ENCODE data around the gene DNAH14.
"Not testable (repeated sequence)": the region's sequence is repeated elsewhere in the genome, so short reads cannot be mapped to it uniquely, and the experiment has no call there.

Gene DNAH14

DNA sequence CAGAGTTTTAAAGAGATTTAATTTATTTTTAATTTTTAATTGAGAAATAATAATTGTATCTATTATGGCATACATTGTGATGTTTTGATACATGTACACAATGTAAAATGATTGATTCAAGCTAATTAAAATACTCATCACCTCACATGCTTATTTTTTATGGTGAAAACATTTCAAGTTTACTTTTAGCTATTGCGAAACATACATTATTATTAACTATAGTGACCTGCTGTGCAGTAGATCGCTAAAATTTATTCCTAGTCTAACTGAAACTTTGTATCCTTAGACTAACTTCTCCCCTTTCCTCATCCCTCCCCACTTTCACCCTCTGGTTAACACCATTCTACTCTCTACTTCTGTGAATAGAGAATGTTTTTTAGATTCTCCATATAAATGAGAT, 191.6 kb downstream of the DNAH14 start:
- ChIA-PET CTCF (no interaction called here), POLR2A (no interaction called here)
- TF ChIP-seq, protein P1, sequence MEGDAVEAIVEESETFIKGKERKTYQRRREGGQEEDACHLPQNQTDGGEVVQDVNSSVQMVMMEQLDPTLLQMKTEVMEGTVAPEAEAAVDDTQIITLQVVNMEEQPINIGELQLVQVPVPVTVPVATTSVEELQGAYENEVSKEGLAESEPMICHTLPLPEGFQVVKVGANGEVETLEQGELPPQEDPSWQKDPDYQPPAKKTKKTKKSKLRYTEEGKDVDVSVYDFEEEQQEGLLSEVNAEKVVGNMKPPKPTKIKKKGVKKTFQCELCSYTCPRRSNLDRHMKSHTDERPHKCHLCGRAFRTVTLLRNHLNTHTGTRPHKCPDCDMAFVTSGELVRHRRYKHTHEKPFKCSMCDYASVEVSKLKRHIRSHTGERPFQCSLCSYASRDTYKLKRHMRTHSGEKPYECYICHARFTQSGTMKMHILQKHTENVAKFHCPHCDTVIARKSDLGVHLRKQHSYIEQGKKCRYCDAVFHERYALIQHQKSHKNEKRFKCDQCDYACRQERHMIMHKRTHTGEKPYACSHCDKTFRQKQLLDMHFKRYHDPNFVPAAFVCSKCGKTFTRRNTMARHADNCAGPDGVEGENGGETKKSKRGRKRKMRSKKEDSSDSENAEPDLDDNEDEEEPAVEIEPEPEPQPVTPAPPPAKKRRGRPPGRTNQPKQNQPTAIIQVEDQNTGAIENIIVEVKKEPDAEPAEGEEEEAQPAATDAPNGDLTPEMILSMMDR (IDR thresholded peaks at IDR 0.05; ENCODE audit: control extremely low read depth, extremely low read depth, low read depth, missing control alignments), result no peak
- DNase-seq (ENCODE audit: extremely low spot score), result no peak

DNA sequence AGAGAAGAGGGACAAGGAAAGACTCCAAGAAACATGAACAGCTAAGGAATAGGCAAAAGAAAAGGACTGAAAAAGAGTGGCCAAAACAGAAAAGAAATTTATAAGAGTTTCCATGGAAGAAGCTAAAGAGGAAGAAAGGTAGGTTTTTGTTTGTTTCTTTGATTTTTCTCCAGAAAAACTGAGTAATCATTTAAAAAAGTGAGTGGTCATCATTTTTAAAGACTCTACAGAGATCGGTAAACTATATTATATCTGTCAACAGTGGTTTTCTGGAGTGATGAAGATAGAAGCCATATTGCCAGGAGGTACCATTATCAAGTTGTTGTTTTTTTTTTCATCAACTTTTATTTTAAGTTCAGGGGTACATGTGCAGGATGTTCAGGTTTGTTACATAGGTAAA, 202.4 kb downstream of the DNAH14 start:
- ChIA-PET POLR2A (no interaction called here), CTCF (no interaction called here)
- TF ChIP-seq, protein P1 (IDR thresholded peaks at IDR 0.05; ENCODE audit: control extremely low read depth, extremely low read depth, low read depth, missing control alignments), result no peak
- no peak for DNase-seq (ENCODE audit: extremely low spot score)

DNA sequence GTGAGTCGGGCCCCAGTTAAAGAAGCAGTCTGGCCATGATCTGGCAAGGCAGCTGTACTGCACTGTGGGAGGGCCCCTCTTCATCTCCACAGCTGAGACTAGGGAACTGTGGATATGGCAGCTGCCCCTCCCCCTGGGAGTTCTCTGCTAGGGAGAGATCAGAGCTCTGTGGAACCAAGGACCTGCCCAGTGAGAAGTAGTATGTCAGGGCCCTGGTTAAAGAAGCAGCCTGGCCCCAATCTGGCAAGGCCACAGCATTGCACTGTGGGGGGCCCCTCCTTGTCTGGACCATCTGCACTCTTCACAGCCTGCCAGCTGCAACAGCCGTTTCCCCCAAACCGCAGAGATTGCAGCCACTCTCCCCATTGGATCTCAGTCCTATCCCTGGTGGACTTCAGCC, 208.5 kb downstream of the DNAH14 start:
- POLR2A ChIA-PET, result no interaction called here
- CTCF ChIA-PET, result no interaction called here
- TF ChIP-seq, protein P1 (IDR thresholded peaks at IDR 0.05; ENCODE audit: control extremely low read depth, extremely low read depth, low read depth, missing control alignments), result no peak
- no peak for DNase-seq (ENCODE audit: extremely low spot score)

DNA sequence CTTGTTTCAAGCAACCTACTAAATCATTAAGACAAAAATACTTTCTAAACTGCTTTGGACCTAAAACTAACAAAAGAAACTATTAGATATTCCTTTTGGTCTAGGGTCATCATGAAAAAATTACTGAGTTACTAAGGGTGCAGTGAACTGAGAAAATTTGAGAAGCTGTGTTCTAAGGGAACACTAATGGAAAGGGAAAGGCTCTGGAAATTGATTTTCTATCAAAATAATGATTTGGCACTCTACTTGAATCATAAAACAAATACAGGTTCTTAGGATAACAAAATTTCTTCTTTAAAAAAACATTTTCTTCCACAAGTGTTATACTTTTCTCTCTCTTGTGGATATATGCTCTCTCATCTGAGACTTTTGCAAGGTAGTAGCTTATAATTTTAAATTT, 213.5 kb downstream of the DNAH14 start:
- no peak for DNase-seq (ENCODE audit: extremely low spot score)
- CTCF ChIA-PET, result interaction anchor here (2.9 kb wide), 1 partner anchor 9 kb away, joined by 14 read pairs; no protein-coding TSS in a partner anchor
- POLR2A ChIA-PET, result no interaction called here
- TF ChIP-seq, protein P1 (IDR thresholded peaks at IDR 0.05; ENCODE audit: control extremely low read depth, extremely low read depth, low read depth, missing control alignments), result no peak

DNA sequence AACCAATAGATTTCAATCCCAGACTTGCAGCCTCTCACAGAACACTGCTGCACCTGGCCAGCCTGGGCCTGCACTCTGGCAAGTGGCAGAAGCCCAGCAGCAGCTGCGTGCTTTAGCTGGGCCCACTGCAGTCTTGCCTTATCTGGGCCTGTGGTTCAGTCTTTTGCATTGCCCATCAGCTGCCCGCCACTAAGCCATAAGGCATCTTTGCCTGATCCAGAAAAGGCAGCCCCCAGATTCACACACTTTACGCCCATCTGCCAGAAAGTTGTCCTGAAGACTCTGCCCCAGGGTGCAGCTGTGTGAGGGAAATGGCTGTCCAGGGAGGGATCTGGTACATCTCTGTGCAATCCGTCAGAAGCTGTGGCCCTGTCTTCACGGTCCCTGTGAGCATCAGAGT, 217.0 kb downstream of the DNAH14 start:
- no peak for DNase-seq (ENCODE audit: extremely low spot score)
- TF ChIP-seq, protein P1 (IDR thresholded peaks at IDR 0.05; ENCODE audit: control extremely low read depth, extremely low read depth, low read depth, missing control alignments), result no peak
- CTCF ChIA-PET, result no interaction called here
- POLR2A ChIA-PET, result no interaction called here

DNA sequence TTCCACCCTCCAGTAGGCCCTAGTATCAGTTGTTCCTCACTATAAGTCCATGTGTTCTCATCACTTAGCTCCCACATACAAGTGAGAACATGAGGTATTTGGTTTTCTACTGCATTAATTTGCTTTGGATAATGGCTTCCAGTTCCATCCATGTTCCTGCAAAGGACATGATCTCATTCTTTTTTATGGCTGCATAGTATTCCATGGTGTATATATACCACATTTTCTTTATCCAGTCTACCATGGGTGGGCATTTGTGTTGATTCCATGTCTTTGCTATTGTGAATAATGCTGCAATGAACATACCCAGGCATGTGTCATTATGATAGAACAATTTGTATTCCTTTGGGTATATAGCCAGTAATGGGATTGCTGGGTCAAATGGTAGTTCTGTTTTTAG, 218.3 kb downstream of the DNAH14 start:
- CTCF ChIA-PET, result interaction anchor here (1.0 kb wide), 1 partner anchor 15 kb away, joined by 3 read pairs; no protein-coding TSS in a partner anchor
- POLR2A ChIA-PET; DNase-seq (ENCODE audit: extremely low spot score): not testable (repeated sequence)

DNA sequence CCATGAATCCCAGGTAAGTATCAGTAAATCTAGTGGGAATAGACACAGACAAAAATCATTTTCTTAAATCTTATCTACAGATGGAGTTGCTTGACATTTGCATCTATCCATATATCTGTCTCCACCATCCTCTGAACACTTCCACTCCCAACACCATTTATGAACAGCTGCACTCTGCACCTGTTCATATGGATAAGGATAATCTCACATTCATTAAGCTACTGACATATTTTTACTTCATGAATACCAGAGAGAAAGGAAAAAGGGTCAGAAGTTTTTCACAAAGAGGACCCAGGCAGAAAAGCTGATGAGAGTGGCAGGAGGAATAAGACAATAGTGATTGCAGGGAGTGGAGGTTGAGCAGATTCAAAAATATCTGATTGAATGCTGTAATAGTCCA, 222.6 kb downstream of the DNAH14 start:
- DNase-seq (ENCODE audit: extremely low spot score), result no peak
- POLR2A ChIA-PET, result no interaction called here
- CTCF ChIA-PET, result interaction anchor here (1.6 to 2.6 kb wide), 2 partner anchors 10 to 15 kb away, joined by 5 to 14 read pairs; no protein-coding TSS in a partner anchor
- TF ChIP-seq, protein P1 (IDR thresholded peaks at IDR 0.05; ENCODE audit: control extremely low read depth, extremely low read depth, low read depth, missing control alignments), result no peak

Measured in GM10248 (cell line).